Stimulated activated CD8-positive, alpha-beta memory T cell treated with anti-CD3 and anti-CD28 coated beads, Interleukin-12 subunit alpha, Interleukin-12 subunit beta, amount 100 ng/mL, for 24 hours (primary cell): ENCODE data around the gene FIGNL1.

Experiments used
- DNase-seq: peaks from one replicate; pipeline ENCODE4 v3.0.0-alpha.2; 2020; ENCODE audit errors: extremely low read depth

Gene FIGNL1

GRCh38 chr7:50428911-50429310, 21.2 kb downstream of the FIGNL1 start:
- DNase-seq, result no peak

GRCh38 chr7:50427518-50427917, 22.6 kb downstream of the FIGNL1 start:
- no peak for DNase-seq

- no peak for DNase-seq
Observed at GRCh38 chr7:50426280-50427045, 23.7 kb downstream of the FIGNL1 start.

GRCh38 chr7:50425318-50425717, 24.8 kb downstream of the FIGNL1 start:
- no peak for DNase-seq

GRCh38 chr7:50423860-50424259, 26.3 kb downstream of the FIGNL1 start:
- DNase-seq, result no peak

- DNase-seq, result no peak
Observed at GRCh38 chr7:50422858-50423257, 27.3 kb downstream of the FIGNL1 start.

GRCh38 chr7:50421043-50421442, 29.1 kb downstream of the FIGNL1 start:
- DNase-seq, result no peak

GRCh38 chr7:50418526-50419290, 31.4 kb downstream of the FIGNL1 start:
- no peak for DNase-seq

GRCh38 chr7:50418086-50418515, 32.0 kb downstream of the FIGNL1 start:
- peak; percentile 39 for DNase-seq

GRCh38 chr7:50416527-50417182, 33.5 kb downstream of the FIGNL1 start:
- no peak for DNase-seq

GRCh38 chr7:50415844-50416364, 34.2 kb downstream of the FIGNL1 start:
- no peak for DNase-seq

GRCh38 chr7:50413561-50413960, 36.6 kb downstream of the FIGNL1 start:
- no peak for DNase-seq

GRCh38 chr7:50412973-50413372, 37.2 kb downstream of the FIGNL1 start:
- DNase-seq, result no peak

GRCh38 chr7:50411332-50411731, 38.8 kb downstream of the FIGNL1 start:
- no peak for DNase-seq

GRCh38 chr7:50409856-50410745, 40.0 kb downstream of the FIGNL1 start:
- no peak for DNase-seq

GRCh38 chr7:50406935-50407334, 43.2 kb downstream of the FIGNL1 start:
- DNase-seq, result no peak

- no peak for DNase-seq
Observed at GRCh38 chr7:50405221-50405620, 44.9 kb downstream of the FIGNL1 start.

GRCh38 chr7:50404392-50404791, 45.8 kb downstream of the FIGNL1 start:
- no peak for DNase-seq

- DNase-seq, result no peak
Observed at GRCh38 chr7:50400114-50400513, 50.0 kb downstream of the FIGNL1 start.

- no peak for DNase-seq
Observed at GRCh38 chr7:50399635-50400034, 50.5 kb downstream of the FIGNL1 start.

GRCh38 chr7:50399206-50399605, 50.9 kb downstream of the FIGNL1 start:
- DNase-seq, result no peak
